GM18508 (cell line): ENCODE results near the gene PHKG2.

ENCODE experiments used
- ATAC-seq: cut with Tn5 transposase; IDR thresholded peaks from one replicate; pipeline ENCODE4 v1.9.1; 2021; ENCODE audit warnings: moderate number of reproducible peaks; ENCODE audit not compliant: insufficient read depth, unreplicated experiment

Gene PHKG2

DNA sequence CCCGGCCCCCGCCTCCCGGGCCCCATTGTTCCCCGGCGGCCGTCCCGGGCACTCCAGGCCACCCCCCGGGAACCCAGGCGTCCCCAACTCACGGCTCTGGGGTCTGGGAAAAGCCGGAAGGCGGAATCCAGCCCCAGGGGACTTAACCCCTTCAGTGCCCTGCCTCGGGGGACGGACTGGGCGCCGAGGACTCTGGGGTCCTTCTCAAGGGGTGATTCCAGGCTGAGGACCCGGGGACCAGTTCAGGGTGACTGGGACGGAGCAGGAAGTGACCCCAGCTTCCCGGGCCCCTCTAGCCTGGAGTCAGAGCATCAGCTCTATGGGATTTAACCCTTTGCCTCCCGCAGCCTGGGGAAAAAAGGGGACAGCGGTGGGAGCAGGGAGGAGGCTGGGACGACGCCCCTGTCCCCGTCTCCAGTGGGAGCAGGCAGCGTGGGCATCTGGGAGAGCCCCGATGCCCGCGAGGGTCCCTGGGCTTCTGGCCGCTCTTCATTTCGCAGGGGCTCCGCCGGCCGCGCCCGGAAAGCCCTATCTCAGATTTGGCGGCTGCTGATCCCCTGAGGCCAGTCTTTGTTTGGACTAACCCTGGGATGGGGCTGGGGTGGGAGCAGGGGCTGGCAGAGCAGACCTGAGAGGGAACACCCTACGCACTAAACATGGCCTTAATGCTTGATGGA is 38.8 kb downstream of the PHKG2 start, which contains the start of gene ZNF629:
TSS of gene ZNF629 (minus strand) at position 270 of the 677 bp plus-strand sequence. CDS start 2,723 bp downstream, outside the sequence.
- no peak for ATAC-seq

DNA sequence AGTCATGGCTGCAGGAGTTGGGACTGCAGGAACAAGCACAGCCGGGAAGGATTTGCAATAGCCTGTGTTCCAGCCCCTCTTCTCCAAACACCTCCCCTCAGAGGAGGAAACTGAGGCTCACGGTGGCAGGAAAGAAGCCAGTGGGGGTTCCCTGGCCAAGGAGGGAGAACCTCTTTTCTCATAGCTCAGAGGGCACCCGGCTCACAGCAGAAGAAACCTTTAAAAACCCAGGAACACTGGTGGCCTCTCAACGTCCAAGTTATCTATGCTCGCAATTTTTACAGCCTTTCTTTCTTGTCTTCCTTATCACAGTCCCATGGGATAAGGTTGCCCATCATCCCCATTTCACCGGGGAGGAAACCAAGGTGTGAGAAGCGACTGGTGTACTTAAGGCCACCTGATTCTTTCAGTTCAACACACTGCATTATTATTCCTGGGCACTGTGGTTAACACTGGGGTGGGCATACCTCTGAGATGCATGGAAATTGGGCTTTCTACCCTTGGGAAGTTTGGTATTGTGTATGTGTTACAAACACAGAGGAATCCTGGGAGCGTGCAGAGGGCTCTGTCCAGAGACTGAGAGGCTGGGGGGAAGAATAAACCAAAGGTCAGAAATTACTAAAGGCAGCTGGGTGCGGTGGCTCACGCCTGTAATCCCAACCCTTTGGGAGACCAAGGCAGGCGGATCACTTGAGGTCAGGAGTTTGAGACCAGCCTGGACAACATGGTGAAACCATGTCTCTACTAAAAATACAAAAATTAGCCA is 39.6 kb downstream of the PHKG2 start:
- no peak for ATAC-seq

DNA sequence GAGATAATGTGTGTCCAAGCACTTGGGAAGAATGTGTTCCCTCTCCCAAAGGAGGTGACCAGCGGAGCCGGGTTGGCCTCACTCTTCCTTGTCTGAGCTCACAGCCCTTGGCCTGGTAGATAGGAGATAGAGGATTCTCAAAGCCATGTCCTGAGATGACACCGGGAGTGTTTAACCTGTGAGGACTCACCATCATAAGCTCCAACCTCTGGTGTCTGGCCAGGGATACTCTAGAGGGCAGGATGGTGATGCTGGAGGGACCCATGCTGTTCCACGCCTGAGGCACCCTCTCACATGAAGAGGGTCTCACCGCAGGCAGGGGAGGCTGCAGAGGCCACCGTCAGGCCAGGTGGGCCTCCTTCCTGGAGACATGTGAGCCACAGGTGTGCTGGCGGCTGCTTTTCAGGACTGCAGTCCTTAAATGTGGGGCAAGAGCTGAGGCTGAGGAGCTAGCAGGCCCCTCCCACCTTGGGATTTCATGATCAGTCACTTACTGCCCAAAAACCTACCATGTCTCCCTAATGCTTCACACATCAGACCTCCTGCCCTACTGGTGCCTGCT is 45.4 kb downstream of the PHKG2 start:
- ATAC-seq: no peak

DNA sequence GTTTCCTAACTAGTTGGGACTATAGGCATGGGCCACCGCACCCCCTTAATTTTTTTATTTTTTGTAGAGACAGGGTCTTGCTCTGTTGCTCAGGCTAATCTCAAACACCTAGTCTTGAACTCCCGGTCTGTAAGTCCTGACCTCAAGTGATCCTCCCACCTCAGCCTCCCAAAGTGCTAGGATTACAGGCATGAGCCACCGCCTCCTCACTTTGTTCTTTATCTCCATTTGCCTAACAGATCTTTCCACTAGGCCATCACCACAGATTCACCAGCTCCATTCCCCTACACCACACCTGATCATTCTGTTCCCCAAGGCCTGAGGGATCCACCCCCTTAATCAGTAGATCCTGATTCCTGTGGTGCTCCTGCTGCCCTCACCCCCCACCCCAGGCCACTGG is 46.4 kb downstream of the PHKG2 start:
- no peak for ATAC-seq

DNA sequence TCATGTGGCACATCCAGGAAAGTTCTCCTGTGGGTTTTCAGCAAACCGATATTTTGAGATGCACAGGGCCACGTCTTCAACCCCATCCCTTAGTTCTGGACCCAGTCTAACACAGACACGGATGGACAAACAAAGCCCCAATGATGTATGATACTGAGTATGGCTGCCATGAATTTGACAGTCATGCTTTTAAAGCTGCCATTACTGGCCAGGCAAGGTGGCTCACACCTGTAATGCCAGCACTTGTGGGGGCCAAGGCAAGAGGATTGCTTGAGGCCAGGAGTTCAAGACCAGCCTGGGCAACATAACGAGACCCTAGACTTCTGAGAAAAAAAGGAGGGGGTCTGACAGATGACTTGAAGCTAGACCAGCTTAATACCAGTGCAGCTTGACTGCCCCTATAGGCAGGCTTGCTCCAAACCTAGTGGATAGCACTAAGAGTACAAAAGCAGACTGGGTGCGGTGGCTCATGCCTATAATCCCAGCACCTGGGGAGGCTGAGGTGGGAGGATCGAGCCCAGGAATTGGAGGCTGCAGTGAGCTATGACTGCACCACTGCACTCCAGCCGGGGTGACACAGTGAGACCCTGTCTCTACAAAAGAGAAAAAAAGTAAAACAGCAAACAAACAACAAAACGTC is 49.6 kb downstream of the PHKG2 start:
- ATAC-seq: no peak
